ENCODE data around the gene FTO.

Gene FTO

GRCh38 chr16:54140057-54140787 is 436.3 kb downstream of the FTO start:
- DNase-seq: no peak

GRCh38 chr16:54140788-54141136 is 436.8 kb downstream of the FTO start:
- no peak for DNase-seq

- no peak for DNase-seq
Measured at GRCh38 chr16:54142787-54143186, 438.8 kb downstream of the FTO start.

GRCh38 chr16:54143410-54143809 is 439.5 kb downstream of the FTO start:
- no peak for DNase-seq

- DNase-seq: no peak
Measured at GRCh38 chr16:54143934-54144571, 440.1 kb downstream of the FTO start.

- DNase-seq: no peak
Measured at GRCh38 chr16:54144572-54144947, 440.6 kb downstream of the FTO start.

GRCh38 chr16:54145881-54146280 is 441.9 kb downstream of the FTO start:
- no peak for DNase-seq

GRCh38 chr16:54148974-54149373 is 445.0 kb downstream of the FTO start:
- no peak for DNase-seq

GRCh38 chr16:54150861-54151260 is 446.9 kb downstream of the FTO start:
- DNase-seq: no peak

GRCh38 chr16:54152362-54153239 is 448.6 kb downstream of the FTO start:
- no peak for DNase-seq

- DNase-seq: no peak
Measured at GRCh38 chr16:54153240-54153934, 449.4 kb downstream of the FTO start.

- DNase-seq: no peak
Measured at GRCh38 chr16:54156349-54156748, 452.4 kb downstream of the FTO start.

GRCh38 chr16:54158986-54159385 is 455.0 kb downstream of the FTO start:
- DNase-seq: no peak

GRCh38 chr16:54159490-54160080 is 455.6 kb downstream of the FTO start:
- DNase-seq: no peak

GRCh38 chr16:54160252-54160860 is 456.4 kb downstream of the FTO start:
- no peak for DNase-seq

- no peak for DNase-seq
Measured at GRCh38 chr16:54160939-54161897, 457.3 kb downstream of the FTO start.

- DNase-seq: no peak
Measured at GRCh38 chr16:54163197-54163843, 459.4 kb downstream of the FTO start.

GRCh38 chr16:54164789-54165173 is 460.8 kb downstream of the FTO start:
- no peak for DNase-seq

- no peak for DNase-seq
Measured at GRCh38 chr16:54165174-54165911, 461.4 kb downstream of the FTO start.
